Brain microvascular endothelial cell (primary cell): ENCODE data around the gene TRPV4.

Experiments
- DNase-seq: peaks from one replicate; pipeline ENCODE4 v3.0.0-alpha.2; 2020
- H3K27ac ChIP-seq: fragments of 250-450 bp; sonication (Bioruptor Pico); 2 replicates; pipeline ENCODE4 v1.5.1; 2020; ENCODE audit warnings: mild to moderate bottlenecking, moderate library complexity
- H3K27me3 ChIP-seq: fragments of 250-450 bp; sonication (Bioruptor Pico); replicated peaks from 2 replicates; pipeline ENCODE4 v1.5.1; 2020; ENCODE audit warnings: mild to moderate bottlenecking
- H3K36me3 ChIP-seq: fragments of 250-450 bp; sonication (Bioruptor Pico); replicated peaks from 2 replicates; pipeline ENCODE4 v1.5.1; 2020; ENCODE audit warnings: mild to moderate bottlenecking
- H3K4me3 ChIP-seq: 2 replicates; pipeline ENCODE4 v1.5.1; 2011; ENCODE audit warnings: low read depth, mild to moderate bottlenecking, control low read depth, low read length, moderate library complexity
- CTCF ChIP-seq: IDR thresholded peaks from 2 replicates; pipeline ENCODE4 v1.5.1; 2011; ENCODE audit warnings: low read depth, mild to moderate bottlenecking, moderate library complexity, low read length, control low read depth, inconsistent platforms; ENCODE audit errors: missing control alignments
- in situ Hi-C: cut with HindIII; loops from 2 replicates; pipeline ENCODE4 v1.10.0; 2017; ENCODE audit warnings: low sequenced_read_pairs, low pct_ligation_motif_present

Gene TRPV4

GRCh38 chr12:109847142-109847735 is 14.0 kb upstream of the TRPV4 start:
- Histone ChIP-seq H3K27ac (no peak overlapping the region), H3K27me3 (no peaks in the 10 kb centered on the region), H3K36me3 (no peaks in the 10 kb centered on the region), H3K4me3 (no peak overlapping the region)
- in situ Hi-C loops, result no loop called here
- DNase-seq, result no peak
- no peak for TF ChIP-seq CTCF

GRCh38 chr12:109845824-109846205 is 12.6 kb upstream of the TRPV4 start:
- no peak for DNase-seq
- Histone ChIP-seq H3K4me3 (no peak overlapping the region), H3K27ac (no peak overlapping the region), H3K27me3 (no peaks in the 10 kb centered on the region), H3K36me3 (no peaks in the 10 kb centered on the region)
- in situ Hi-C loops, result no loop called here
- no peak for TF ChIP-seq CTCF

- DNase-seq, result peak; percentile 60
- H3K36me3 ChIP-seq, result no peaks in the 10 kb centered on the region
- H3K4me3 ChIP-seq, result peak overlapping the region; percentile 42
- H3K27me3 ChIP-seq, result no peaks in the 10 kb centered on the region
- peak; percentile 95 for TF ChIP-seq CTCF
- no peak overlapping the region for H3K27ac ChIP-seq
- in situ Hi-C loops, result no loop called here
These were observed 12.0 kb upstream of the TRPV4 start for GRCh38 chr12:109844983-109845823.

GRCh38 chr12:109844091-109844490 is 10.9 kb upstream of the TRPV4 start:
- TF ChIP-seq CTCF, result no peak

GRCh38 chr12:109842021-109842420 is 8.8 kb upstream of the TRPV4 start:
- no peak overlapping the region for H3K4me3 ChIP-seq
- H3K27me3 ChIP-seq, result no peaks in the 10 kb centered on the region
- DNase-seq, result no peak
- in situ Hi-C loops, result no loop called here
- no peak for TF ChIP-seq CTCF
- no peak overlapping the region for H3K27ac ChIP-seq
- no peaks in the 10 kb centered on the region for H3K36me3 ChIP-seq

More at GRCh38 chr12:109844091-109844490, 10.9 kb upstream of the TRPV4 start:
- Histone ChIP-seq H3K27ac (no peak overlapping the region), H3K27me3 (no peaks in the 10 kb centered on the region), H3K4me3 (no peak overlapping the region), H3K36me3 (no peaks in the 10 kb centered on the region)
- in situ Hi-C loops, result no loop called here
- no peak for DNase-seq
